GM15510 (cell line): ENCODE results near the gene BBOX1.

Experiments used
- POLR2A ChIP-seq: IDR thresholded peaks from 3 replicates; pipeline ENCODE4 v1.6.1; 2011; ENCODE audit warnings: borderline replicate concordance; ENCODE audit not compliant: insufficient read length; ENCODE audit errors: extremely low read depth

Gene BBOX1

DNA sequence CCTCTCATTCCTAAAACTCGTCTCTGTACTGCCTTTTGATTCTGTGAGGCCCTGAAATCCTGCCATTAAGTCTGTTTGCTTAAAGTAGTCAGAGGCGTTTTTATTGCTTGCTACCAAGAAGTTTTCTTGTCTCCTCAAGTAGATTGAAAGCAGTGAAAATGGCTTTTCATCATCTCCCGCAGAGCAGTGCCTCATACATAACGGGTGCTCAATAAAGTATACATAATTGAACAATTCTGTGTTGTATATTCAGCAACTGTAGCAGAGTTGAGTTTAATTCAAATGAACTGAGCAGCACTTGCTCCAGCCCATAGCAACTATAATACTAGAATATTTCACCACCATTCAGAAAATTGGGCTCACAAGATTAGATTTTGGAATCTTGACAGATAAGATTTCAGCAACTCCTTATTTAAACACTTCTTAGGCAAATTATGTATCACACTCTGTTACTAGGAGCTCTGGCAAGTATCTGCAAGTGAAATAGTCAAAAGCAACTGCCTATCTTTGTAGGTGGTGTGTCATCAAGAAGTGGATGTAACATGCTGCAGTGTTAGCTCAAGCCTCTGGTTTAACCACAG lies 26.7 kb upstream of the BBOX1 start:
- no peak for TF ChIP-seq POLR2A

DNA sequence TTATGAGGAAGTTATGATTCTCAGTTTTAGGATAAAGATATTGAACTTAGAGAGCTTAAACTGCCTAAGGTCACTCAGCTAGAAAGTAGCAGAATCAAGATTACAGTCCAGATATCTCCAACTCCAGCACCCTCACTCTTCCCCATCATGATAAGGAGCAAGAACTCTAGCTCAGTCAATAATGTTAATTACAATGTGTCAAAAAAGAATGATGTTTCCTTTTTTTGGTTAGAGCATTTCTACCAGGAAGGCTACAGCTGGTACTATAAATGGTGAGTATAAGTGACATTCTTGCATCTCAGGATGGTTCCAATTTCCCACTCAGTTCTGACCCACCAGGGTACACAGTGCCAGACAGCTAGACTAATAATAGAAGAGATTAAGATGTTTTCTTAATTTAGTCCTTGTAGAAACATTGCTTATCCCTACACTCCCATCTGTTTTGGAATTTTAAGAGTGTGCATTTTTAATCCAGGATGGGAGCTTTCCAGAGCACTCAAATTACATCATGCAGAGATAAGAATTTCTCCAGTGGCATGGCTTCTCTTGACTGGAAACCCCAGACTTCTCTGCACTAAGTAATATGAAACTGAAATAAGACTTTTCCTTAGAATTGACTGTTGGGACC lies 21.6 kb upstream of the BBOX1 start:
- no peak for TF ChIP-seq POLR2A

DNA sequence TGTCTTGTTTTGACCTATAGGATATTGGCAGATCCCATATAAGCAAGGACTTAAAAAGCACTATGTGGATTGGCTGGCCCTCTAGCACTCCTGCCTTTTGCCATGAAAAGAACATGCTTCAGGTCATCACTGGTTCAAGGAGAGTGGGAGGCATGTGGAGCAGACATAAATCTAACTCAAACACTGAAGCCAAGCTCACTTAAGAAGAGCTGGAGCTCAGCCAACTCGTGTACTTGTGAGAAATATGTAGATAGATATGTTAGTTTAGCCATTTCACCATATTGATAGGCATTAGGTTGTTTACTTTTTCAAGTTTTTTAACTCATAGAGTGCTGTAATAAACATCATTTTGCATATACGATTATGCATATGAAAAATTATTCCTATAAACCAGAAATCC lies 19.9 kb upstream of the BBOX1 start:
- no peak for TF ChIP-seq POLR2A

DNA sequence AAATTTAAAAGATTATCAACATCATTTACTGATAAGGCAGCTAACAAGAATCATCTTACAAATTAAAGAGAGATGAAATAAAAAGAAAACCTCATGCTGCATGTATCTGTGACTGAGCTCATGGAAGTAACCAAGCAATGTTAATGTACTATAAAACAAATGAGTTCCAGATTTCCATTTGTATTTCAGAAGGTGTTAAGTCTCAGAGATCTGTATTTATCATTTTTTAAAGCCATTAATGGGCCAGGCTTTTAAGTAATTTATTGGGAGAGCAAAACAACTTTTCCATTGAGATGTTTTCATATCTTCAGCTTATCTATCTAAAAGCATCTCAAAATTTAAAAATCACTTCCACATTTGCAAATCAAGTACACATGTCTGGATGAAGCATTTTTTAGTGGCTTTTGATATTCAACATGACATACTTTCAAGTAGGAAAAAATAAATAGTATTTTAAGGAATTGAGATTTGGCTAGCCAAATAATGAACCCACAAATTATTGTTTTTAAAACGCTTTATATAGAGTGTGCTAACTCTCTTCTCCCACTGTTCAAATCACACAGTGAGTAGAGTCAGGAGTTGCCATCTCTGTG lies 17.9 kb upstream of the BBOX1 start:
- no peak for TF ChIP-seq POLR2A

DNA sequence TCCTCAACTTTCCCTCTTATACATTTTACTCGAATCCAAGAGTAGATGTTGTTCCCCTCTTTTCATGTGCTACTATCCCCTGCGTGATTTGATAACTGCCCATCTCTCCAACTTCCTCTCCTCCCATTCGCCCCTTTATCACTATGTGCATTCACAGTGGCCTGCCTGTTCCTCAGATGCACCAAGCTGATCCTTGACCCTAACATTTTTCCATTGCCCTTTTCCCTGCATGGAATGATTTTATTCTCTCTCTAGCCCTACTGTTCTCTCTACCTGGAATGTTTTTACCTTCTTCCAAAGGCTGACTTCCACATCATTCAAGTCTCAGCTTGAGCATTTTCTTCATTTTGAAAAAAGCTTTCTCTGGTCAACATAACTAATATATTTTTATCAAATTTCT lies 15.8 kb upstream of the BBOX1 start:
- TF ChIP-seq POLR2A = no peak

DNA sequence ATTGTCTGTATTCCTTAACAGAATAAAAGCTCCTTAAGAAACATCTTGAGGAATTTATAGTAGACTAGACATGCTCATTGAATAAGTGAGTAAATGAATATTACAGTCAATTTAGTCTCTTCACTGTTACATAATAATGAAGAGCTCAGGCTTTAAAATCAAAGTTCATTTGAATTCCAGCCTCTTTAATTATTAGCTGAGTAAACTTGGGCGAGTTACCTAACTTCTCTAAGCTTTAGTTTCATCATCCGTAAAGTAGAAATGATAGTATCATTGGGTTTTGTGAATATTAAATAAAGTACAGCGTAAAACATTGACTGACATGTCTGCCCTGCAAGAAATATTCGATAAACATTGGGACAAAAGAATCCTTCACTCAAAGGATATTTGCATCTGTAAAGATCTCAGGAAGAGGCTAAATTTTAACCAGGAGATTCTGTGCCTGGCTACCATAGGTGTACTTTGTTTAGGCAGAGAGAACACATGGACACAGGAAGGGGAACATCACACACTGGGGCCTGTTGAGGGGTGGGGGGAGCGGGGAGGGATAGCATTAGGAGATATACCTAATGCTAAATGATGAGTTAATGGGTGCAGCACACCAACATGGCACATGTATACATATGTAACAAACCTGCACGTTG lies 15.2 kb upstream of the BBOX1 start:
- TF ChIP-seq POLR2A = no peak

DNA sequence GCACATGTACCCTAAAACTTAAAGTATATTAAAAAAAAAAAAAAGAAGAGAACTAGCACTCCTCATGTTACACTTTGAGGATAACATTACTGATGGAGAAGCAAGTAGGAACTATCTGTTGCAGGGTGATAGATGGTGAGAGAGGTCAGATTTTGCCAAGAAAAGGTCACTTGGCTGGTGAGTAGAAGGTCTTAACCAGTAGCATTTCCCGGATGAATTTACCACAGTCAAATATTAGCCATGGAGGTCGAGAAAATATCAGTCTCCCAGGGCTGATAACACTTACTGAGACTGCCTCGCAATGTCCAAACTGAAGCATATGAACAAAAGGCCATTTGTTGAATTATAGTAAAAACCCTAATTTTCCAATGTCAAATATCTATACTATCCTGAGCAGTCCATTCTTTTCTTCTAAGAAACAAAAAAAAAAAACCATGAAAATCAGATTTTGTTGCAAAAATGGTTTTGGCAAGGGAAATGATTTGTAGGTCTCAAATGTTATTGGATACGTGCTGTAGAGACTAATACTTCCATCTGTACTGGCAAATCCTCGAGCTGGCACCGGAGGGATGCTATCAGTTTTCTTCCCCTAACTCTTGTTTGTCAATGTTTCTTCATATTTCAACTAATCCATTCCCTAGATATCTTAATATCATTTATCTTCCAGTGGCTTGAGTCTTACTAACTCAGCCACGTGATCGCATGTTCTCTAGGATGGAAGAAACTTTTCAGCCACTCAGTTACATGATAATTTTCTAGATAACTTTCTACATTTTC lies 14.5 kb upstream of the BBOX1 start:
- TF ChIP-seq POLR2A = no peak

DNA sequence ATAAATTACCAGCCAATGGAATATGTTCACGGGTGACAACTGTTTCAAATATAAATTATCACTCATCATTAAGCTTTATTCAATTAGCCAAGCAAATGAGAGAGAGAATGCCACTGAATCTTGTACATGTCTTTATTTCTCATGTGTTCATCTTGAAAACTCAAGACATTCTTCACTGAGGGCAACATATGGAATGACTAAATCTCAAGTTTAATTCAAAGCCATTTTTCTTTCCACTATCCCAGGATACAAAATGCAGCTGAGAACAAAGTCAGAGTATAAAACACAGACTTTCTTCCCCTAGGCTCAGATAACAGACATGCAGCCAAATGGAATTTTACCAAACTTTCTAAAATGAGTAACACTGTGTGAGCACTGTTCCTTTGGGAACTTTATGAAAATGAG lies 12.1 kb upstream of the BBOX1 start:
- no peak for TF ChIP-seq POLR2A

DNA sequence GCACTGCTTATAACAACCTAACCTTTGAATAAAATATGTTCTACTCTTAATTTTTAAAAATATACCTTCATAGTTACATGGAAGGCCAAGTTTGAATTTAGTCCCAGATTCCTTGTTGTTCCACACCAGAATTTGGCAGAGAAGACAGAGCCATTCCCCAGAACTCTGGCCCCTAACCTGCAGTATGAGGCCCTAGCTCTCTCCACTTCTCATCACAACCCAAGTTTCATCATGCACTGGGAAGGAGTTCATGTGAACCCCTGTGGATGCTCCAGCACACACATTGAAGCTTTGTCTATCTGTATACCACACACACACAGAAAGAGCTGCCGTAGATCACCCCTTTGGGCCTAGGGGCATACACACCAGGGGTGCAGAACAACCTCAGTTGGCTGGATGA lies 10.6 kb upstream of the BBOX1 start:
- TF ChIP-seq POLR2A = no peak

DNA sequence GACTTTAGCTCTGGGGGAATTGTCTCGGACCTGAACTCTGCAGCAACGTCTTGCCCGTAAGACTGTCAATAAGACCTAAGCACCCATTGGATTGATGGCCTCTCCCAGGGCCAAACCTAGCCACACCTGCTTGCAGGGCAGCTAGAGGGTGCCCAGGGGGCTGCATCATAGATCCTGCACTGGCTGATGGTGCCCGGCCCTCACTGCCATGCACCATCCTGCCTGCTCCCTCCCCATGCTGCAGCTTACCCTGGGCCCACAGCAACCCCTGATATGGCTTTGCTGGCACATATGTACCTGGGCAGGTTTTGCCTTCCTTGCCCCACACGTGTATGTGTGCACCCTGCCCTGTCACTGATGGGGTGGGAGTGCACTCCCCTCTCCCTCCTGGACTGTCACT lies 8.9 kb upstream of the BBOX1 start:
- no peak for TF ChIP-seq POLR2A

DNA sequence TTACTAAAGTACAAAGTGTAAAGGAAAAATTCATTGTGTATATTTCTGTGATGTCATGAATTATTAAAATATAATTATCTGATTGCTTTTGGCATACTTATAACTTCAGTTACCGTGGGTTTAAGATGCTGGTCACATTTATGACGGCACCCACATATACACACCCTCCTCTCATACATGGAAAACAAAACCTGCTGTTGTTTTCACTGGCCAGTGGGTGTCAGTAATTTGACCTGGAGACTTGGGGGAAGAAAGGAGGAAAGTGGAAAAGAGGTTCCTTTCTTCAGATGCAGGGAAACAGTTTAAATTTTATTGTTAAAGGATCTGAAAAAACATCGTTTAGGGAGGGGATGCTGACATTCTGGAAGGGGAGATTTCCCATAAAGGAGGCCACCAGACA lies 742 bp upstream of the BBOX1 start:
- TF ChIP-seq POLR2A = no peak

DNA sequence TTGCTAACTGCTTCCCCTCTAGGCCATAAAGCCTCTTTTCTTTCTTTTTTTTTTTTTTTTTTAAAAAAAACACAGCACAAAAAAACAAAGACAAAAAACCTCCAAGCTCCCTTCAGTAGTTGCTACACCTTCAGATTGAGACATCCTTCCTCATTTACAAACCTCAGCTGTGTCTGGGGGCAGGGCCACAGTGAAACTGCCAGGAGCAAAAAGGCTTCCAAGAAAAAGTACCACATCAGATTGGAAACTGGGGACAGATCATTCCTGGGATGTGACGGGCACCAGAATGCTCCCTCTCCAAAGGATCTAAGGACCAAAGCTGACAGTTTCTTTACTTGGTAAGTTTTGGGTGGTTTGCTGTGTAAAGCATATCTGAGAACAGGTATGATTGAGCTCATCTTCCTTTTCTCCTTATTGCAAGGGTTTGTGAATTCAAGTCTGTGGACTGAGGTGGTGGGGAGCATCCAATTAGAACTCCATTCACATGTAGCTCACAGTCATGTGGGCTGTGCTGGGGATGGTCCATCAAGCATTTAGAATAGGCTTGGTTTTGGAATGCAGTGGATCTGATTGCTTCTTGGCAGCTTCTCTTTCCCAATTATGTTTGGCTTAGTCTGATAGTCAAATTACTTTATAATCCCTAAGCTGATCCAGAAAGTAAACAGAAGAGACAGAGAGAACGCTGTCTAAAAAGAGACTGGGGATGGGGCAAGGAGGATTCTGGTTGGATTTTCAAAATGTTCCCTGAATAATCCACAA lies 705 bp downstream of the BBOX1 start:
- TF ChIP-seq POLR2A = no peak

DNA sequence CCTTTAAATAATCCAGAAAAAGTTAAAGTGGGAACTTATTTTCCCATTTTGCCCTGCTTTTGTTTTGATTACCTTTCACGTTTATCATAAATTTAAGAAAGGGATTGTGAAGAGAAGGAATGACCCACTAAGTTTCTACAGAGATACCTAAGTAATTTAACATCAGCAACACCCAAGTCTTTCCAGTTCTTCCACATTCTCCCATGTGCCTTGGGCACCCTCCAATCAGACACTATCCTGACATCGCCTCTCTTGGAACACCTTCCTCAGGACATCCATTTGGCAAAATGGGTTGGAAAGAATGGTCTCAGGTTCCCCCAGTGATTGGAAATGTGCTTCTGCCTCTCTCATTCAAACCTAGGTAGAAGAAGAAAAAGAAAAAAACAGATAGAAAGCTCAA lies 6.3 kb downstream of the BBOX1 start:
- TF ChIP-seq POLR2A = no peak

DNA sequence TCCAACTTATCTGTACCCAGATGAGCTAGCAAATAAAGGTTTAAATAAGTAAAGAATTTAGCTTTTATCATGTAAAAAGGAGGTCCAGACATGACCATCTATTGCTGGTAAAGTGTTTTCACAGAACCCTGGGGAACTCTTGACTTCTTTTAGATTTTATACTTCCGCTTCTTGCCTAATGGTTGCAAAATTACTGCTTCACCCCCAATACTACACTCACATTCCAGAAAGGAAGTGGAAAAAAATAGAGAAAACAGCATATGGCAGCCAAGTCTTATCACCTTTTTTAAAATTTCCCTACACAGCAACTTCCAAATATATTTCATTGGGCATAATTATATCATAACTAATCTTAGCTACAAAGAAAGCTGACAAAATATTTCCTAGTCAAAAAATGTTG lies 12.1 kb downstream of the BBOX1 start:
- TF ChIP-seq POLR2A = no peak

DNA sequence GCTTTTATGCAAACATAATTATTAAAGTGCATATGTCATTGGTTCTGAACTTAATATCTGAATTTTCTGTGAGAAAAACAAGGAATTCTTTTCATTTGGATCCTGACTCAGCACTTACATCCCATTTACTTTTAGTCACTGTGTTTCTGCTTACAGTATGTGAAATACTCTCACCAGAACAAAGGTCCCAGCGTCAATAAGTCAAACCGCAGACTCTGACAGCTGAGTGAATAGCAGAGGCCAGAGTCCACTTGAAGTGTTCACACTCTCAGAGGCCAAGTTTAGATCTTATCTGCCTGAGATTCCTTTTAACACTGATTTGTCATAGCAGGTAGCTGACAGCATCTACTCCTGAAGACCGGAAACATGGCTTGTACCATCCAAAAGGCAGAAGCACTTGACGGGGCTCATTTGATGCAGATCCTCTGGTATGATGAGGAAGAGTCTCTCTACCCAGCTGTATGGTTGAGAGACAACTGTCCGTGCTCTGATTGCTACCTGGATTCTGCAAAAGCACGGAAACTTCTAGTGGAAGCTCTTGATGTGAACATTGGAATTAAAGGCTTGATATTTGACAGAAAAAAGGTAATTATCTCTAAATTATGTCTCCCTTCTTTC lies 14.6 kb downstream of the BBOX1 start:
- no peak for TF ChIP-seq POLR2A
